ENCODE results near the gene UBAP2L.

DNA sequence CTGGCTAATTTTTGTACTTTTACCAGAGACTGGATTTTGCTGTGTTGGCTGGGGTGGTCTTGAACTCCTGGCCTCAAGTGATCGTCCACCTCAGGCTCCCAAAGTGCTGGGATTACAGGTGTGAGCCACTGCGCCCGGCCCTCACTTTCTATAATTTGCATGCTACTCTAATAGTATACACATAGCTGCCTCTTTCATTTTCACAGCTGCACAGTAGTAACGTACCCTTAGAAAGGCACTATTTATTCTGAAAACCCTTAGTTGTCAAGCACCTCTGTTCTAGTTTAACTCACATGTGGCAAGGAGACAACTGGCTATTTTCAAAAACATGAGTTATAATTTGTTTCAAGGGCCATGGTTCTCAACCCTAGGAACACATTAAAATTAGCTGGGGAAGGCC lies 46.1 kb upstream of the UBAP2L start:
- no peak for TF ChIP-seq CTCF (IDR thresholded peaks at IDR 0.05)
- TF ChIP-seq POLR2A (IDR thresholded peaks at IDR 0.05) = no peak

All from Peyer's patch (tissue), 4 donors.